ENCODE measurements around the gene SLC35F4.

Gene SLC35F4

GRCh38 chr14:57871459-57872080 is 5.7 kb upstream of the SLC35F4 start:
- no peaks in the 10 kb centered on the region for H3K27me3 ChIP-seq (replicated peaks; ENCODE audit: control insufficient read depth, insufficient read depth, low read length)
- no peaks in the 10 kb centered on the region for H3K36me3 ChIP-seq (ENCODE audit: control insufficient read depth, insufficient read depth, low read length)
- H3K4me3 ChIP-seq (replicated peaks; ENCODE audit: low read depth, low read length) = no peak overlapping the region
- TF ChIP-seq, protein P1, sequence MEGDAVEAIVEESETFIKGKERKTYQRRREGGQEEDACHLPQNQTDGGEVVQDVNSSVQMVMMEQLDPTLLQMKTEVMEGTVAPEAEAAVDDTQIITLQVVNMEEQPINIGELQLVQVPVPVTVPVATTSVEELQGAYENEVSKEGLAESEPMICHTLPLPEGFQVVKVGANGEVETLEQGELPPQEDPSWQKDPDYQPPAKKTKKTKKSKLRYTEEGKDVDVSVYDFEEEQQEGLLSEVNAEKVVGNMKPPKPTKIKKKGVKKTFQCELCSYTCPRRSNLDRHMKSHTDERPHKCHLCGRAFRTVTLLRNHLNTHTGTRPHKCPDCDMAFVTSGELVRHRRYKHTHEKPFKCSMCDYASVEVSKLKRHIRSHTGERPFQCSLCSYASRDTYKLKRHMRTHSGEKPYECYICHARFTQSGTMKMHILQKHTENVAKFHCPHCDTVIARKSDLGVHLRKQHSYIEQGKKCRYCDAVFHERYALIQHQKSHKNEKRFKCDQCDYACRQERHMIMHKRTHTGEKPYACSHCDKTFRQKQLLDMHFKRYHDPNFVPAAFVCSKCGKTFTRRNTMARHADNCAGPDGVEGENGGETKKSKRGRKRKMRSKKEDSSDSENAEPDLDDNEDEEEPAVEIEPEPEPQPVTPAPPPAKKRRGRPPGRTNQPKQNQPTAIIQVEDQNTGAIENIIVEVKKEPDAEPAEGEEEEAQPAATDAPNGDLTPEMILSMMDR (IDR thresholded peaks at IDR 0.05; ENCODE audit: insufficient read depth, low read length, poor library complexity, severe bottlenecking) = peak; percentile 74
- no peak for DNase-seq (ENCODE audit: extremely low read depth, insufficient read length)

GRCh38 chr14:57870686-57871457 is 5.0 kb upstream of the SLC35F4 start:
- Histone ChIP-seq H3K4me3 (replicated peaks; ENCODE audit: low read depth, low read length) (no peak overlapping the region), H3K36me3 (ENCODE audit: control insufficient read depth, insufficient read depth, low read length) (no peaks in the 10 kb centered on the region), H3K27me3 (replicated peaks; ENCODE audit: control insufficient read depth, insufficient read depth, low read length) (no peaks in the 10 kb centered on the region)
- TF ChIP-seq, protein P1 (IDR thresholded peaks at IDR 0.05; ENCODE audit: insufficient read depth, low read length, poor library complexity, severe bottlenecking) = no peak
- no peak for DNase-seq (ENCODE audit: extremely low read depth, insufficient read length)

DNA sequence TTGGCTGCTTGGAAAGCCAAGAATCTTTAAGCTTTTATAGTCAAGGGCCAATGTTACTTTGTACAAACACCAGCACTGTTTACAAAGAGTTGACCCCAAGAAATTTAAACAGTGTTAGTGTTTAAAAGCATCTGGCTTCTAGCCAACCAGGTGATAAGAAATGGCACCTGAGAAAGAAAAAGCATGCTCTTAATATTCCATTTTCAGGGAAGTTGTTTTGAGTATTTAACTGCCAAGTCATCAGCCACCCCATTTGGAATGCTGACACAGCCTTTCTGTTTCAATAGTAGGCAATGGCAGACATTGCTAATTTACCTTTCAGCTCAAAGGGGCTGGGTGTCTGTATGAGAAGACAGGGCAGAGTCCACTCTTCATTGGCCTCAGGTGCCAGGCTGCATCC is 3.7 kb upstream of the SLC35F4 start:
- DNase-seq (ENCODE audit: extremely low read depth, insufficient read length) = no peak
- no peaks in the 10 kb centered on the region for H3K27me3 ChIP-seq (replicated peaks; ENCODE audit: control insufficient read depth, insufficient read depth, low read length)
- TF ChIP-seq, protein P1 (IDR thresholded peaks at IDR 0.05; ENCODE audit: insufficient read depth, low read length, poor library complexity, severe bottlenecking) = no peak
- H3K4me3 ChIP-seq (replicated peaks; ENCODE audit: low read depth, low read length) = no peak overlapping the region
- H3K36me3 ChIP-seq (ENCODE audit: control insufficient read depth, insufficient read depth, low read length) = no peaks in the 10 kb centered on the region

- Histone ChIP-seq H3K27me3 (replicated peaks; ENCODE audit: control insufficient read depth, insufficient read depth, low read length) (no peaks in the 10 kb centered on the region; the same call in 1 of the 2 replicates), H3K4me3 (replicated peaks; ENCODE audit: low read depth, low read length) (no peak overlapping the region), H3K36me3 (ENCODE audit: control insufficient read depth, insufficient read depth, low read length) (no peaks in the 10 kb centered on the region)
- no peak for DNase-seq (ENCODE audit: extremely low read depth, insufficient read length)
- TF ChIP-seq, protein P1 (IDR thresholded peaks at IDR 0.05; ENCODE audit: insufficient read depth, low read length, poor library complexity, severe bottlenecking) = no peak
Measured at GRCh38 chr14:57866199-57866705, 360 bp upstream of the SLC35F4 start.

GRCh38 chr14:57865066-57865402 is 858 bp downstream of the SLC35F4 start:
- TF ChIP-seq, protein P1 (IDR thresholded peaks at IDR 0.05; ENCODE audit: insufficient read depth, low read length, poor library complexity, severe bottlenecking) = no peak
- Histone ChIP-seq H3K27me3 (replicated peaks; ENCODE audit: control insufficient read depth, insufficient read depth, low read length) (no peaks in the 10 kb centered on the region; the same call in 1 of the 2 replicates), H3K4me3 (replicated peaks; ENCODE audit: low read depth, low read length) (no peak overlapping the region), H3K36me3 (ENCODE audit: control insufficient read depth, insufficient read depth, low read length) (no peaks in the 10 kb centered on the region)
- no peak for DNase-seq (ENCODE audit: extremely low read depth, insufficient read length)
